ENCODE results near the gene TNFSF9.
A peak's percentile ranks its signal among the peaks of the same experiment; 100 is the strongest.
"Not testable (repeated sequence)": the region's sequence is repeated elsewhere in the genome, so short reads cannot be mapped to it uniquely, and the experiment has no call there.

TNFSF9 gene

GRCh38 chr19:6579450-6580178, 48.8 kb downstream of the TNFSF9 start:
- no peaks in the 10 kb centered on the region for H3K27me3 ChIP-seq (ENCODE audit: low read depth, low read length)
- H2AFZ ChIP-seq (ENCODE audit: low read depth, low read length), result no peak overlapping the region
- H3K9me3 ChIP-seq (ENCODE audit: insufficient read depth, low read length), result peaks cover 11% of the 10 kb centered on the region; the same call in 1 of the 2 replicates
- H3K4me3 ChIP-seq (ENCODE audit: low read length), result no peak overlapping the region
- H3K4me2 ChIP-seq (ENCODE audit: low read length), result no peak overlapping the region
- H3K4me1 ChIP-seq (ENCODE audit: low read length), result peaks cover 46% of the 10 kb centered on the region
- H3K27ac ChIP-seq (ENCODE audit: low read length), result peak overlapping the region; percentile 92
- H4K20me1 ChIP-seq (ENCODE audit: insufficient read depth, low read length), result peaks cover 11% of the 10 kb centered on the region
- peaks cover 40% of the 10 kb centered on the region for H3K36me3 ChIP-seq (replicated peaks; ENCODE audit: low read depth, low read length)
- no peak for TF ChIP-seq CTCF (IDR thresholded peaks at IDR 0.05; ENCODE audit: low read depth, low read length)
- no peak for TF ChIP-seq EZH2phosphoT487 (IDR thresholded peaks at IDR 0.05; ENCODE audit: low read depth)
- no peak overlapping the region for H3K9ac ChIP-seq (ENCODE audit: low read length)
- peaks cover 8% of the 10 kb centered on the region for H3K79me2 ChIP-seq (ENCODE audit: low read length)

- H3K4me2 ChIP-seq (ENCODE audit: low read length), result no peak overlapping the region
- H3K36me3 ChIP-seq (replicated peaks; ENCODE audit: low read depth, low read length), result peaks cover 47% of the 10 kb centered on the region
- TF ChIP-seq CTCF (IDR thresholded peaks at IDR 0.05; ENCODE audit: low read depth, low read length), result no peak
- TF ChIP-seq EZH2phosphoT487 (IDR thresholded peaks at IDR 0.05; ENCODE audit: low read depth), result no peak
- no peaks in the 10 kb centered on the region for H3K27me3 ChIP-seq (ENCODE audit: low read depth, low read length)
- H3K9ac ChIP-seq (ENCODE audit: low read length), result no peak overlapping the region
- H2AFZ ChIP-seq (ENCODE audit: low read depth, low read length), result no peak overlapping the region
- H3K79me2 ChIP-seq (ENCODE audit: low read length), result peaks cover 12% of the 10 kb centered on the region
- H3K4me1 ChIP-seq (ENCODE audit: low read length), result peaks cover 46% of the 10 kb centered on the region
- H3K9me3 ChIP-seq (ENCODE audit: insufficient read depth, low read length), result peaks cover 11% of the 10 kb centered on the region; the same call in 1 of the 2 replicates
- H4K20me1 ChIP-seq (ENCODE audit: insufficient read depth, low read length), result peaks cover 16% of the 10 kb centered on the region
- H3K4me3 ChIP-seq (ENCODE audit: low read length), result no peak overlapping the region
- no peak overlapping the region for H3K27ac ChIP-seq (ENCODE audit: low read length)
These were observed 49.5 kb downstream of the TNFSF9 start for GRCh38 chr19:6580313-6580712.

- not testable (repeated sequence) for H3K27me3 ChIP-seq (ENCODE audit: low read depth, low read length); H2AFZ ChIP-seq (ENCODE audit: low read depth, low read length); H3K27ac ChIP-seq (ENCODE audit: low read length); H3K4me2 ChIP-seq (ENCODE audit: low read length); H3K9ac ChIP-seq (ENCODE audit: low read length); H3K4me3 ChIP-seq (ENCODE audit: low read length)
- H3K79me2 ChIP-seq (ENCODE audit: low read length), result peaks cover 33% of the 10 kb centered on the region
- H3K4me1 ChIP-seq (ENCODE audit: low read length), result peaks cover 33% of the 10 kb centered on the region
- H3K36me3 ChIP-seq (replicated peaks; ENCODE audit: low read depth, low read length), result peaks cover 72% of the 10 kb centered on the region
- H3K9me3 ChIP-seq (ENCODE audit: insufficient read depth, low read length), result peaks cover 11% of the 10 kb centered on the region; the same call in 1 of the 2 replicates
- H4K20me1 ChIP-seq (ENCODE audit: insufficient read depth, low read length), result peaks cover 41% of the 10 kb centered on the region
These were observed 52.0 kb downstream of the TNFSF9 start for GRCh38 chr19:6582515-6583484.
